SK-N-SH (cell line): ENCODE data around the gene UGT1A3. TPM values are rescaled to one million over a fixed set of nuclear protein-coding genes. Genes with fewer than 3 reads are reported as not detected.

Experiments used
- CTCF ChIA-PET: fragments of 300-600, 350-600 bp; formaldehyde crosslinking; extraction: SDS; loops from one replicate; lab custom pipeline; 2021; lab: Yijun Ruan, JAX
- POLR2A ChIA-PET: fragments of 350-600 bp; sonication (Branson Sonifier 250); formaldehyde crosslinking; extraction: SDS; loops from one replicate; lab custom pipeline; 2020; ENCODE audit warnings: antibody characterized with exemption, inconsistent platforms; lab: Yijun Ruan, JAX
- DNase-seq: peaks from one replicate; pipeline ENCODE4 v3.0.0; 2012
- H2AFZ ChIP-seq: fragments of 200-600 bp; sonication (generic); 2 replicates; pipeline ENCODE4 v1.8.1; 2016; ENCODE audit warnings: antibody characterized with exemption, mild to moderate bottlenecking, low read depth
- H3F3A ChIP-seq: fragments of 200-600 bp; sonication (generic); replicated peaks from 2 replicates; pipeline ENCODE3; 2016; ENCODE audit warnings: antibody characterized with exemption, mild to moderate bottlenecking; ENCODE audit not compliant: insufficient read depth
- H3K27ac ChIP-seq, 2 experiments: fragments of 200-500 bp in 1 of 2; fragments of 200-600 bp in 1 of 2; sonication (Bioruptor generic) in 1 of 2; sonication (generic), shearing (Covaris generic) in 1 of 2; 2 replicates each; pipeline versions ENCODE4 v1.5.1 to v1.6.1; 2014 to 2016; ENCODE audit warnings: low read depth in 2 of 2, inconsistent platforms in 1 of 2, low read length in 1 of 2, mild to moderate bottlenecking in 1 of 2, mixed read lengths in 1 of 2
- H3K27me3 ChIP-seq: fragments of 200-600 bp; sonication (generic), shearing (Covaris generic); 2 replicates; pipeline ENCODE4 v1.6.1; 2016; ENCODE audit warnings: mixed run types; ENCODE audit not compliant: insufficient read depth
- H3K36me3 ChIP-seq, 2 experiments: fragments of 200-500 bp in 1 of 2; fragments of 200-600 bp in 1 of 2; sonication (Bioruptor generic) in 1 of 2; sonication (generic) in 1 of 2; replicated peaks in 1 of 2; 2 replicates each; pipeline versions ENCODE3 to v1.5.1; 2014 to 2016; ENCODE audit warnings: low read length in 1 of 2, mild to moderate bottlenecking in 1 of 2; ENCODE audit not compliant: insufficient read depth in 2 of 2, control insufficient read depth in 1 of 2
- H3K4me1 ChIP-seq, 2 experiments: fragments of 200-500 bp in 1 of 2; fragments of 200-600 bp in 1 of 2; sonication (Bioruptor generic) in 1 of 2; sonication (generic), shearing (Covaris generic) in 1 of 2; 2 replicates each; pipeline versions ENCODE4 v1.5.1 to v1.6.1; 2014 to 2016; ENCODE audit warnings: low read depth in 1 of 2, low read length in 1 of 2, mixed run types in 1 of 2; ENCODE audit not compliant: insufficient read depth in 2 of 2, control insufficient read depth in 1 of 2
- H3K4me2 ChIP-seq: fragments of 200-600 bp; sonication (generic), shearing (Covaris generic); 2 replicates; pipeline ENCODE4 v1.6.1; 2017; ENCODE audit warnings: mixed run types
- H3K4me3 ChIP-seq, 2 experiments: fragments of 200-500 bp in 1 of 2; fragments of 200-600 bp in 1 of 2; sonication (Bioruptor generic) in 1 of 2; sonication (generic), shearing (Covaris generic) in 1 of 2; 2 replicates each; pipeline versions ENCODE4 v1.5.1 to v1.8.1; 2014 to 2016; ENCODE audit warnings: low read depth in 2 of 2, inconsistent platforms in 1 of 2, low read length in 1 of 2, mild to moderate bottlenecking in 1 of 2, mixed read lengths in 1 of 2, moderate library complexity in 1 of 2
- H3K79me2 ChIP-seq: fragments of 200-600 bp; sonication (generic); 2 replicates; pipeline ENCODE4 v1.8.1; 2017; ENCODE audit warnings: mild to moderate bottlenecking; ENCODE audit not compliant: insufficient read depth
- H3K9ac ChIP-seq: fragments of 200-600 bp; sonication (generic); 2 replicates; pipeline ENCODE4 v1.6.1; 2017; ENCODE audit warnings: mixed run types
- H3K9me2 ChIP-seq: fragments of 200-600 bp; sonication (generic); 2 replicates; pipeline ENCODE4 v1.6.1; 2017; ENCODE audit warnings: mixed run types
- H3K9me3 ChIP-seq: fragments of 200-600 bp; sonication (generic); 2 replicates; pipeline ENCODE4 v1.6.1; 2017; ENCODE audit warnings: mixed run types, mild to moderate bottlenecking, moderate library complexity
- H4K20me1 ChIP-seq: fragments of 200-600 bp; sonication (generic); 2 replicates; pipeline ENCODE4 v1.6.1; 2017; ENCODE audit warnings: mild to moderate bottlenecking, mixed run types; ENCODE audit not compliant: insufficient read depth
- EP300 ChIP-seq, 2 experiments: IDR thresholded peaks; 2 replicates each; pipeline versions ENCODE4 v1.4.0 to v1.6.1; 2012; ENCODE audit warnings: borderline replicate concordance in 1 of 2, low read depth in 1 of 2, low read length in 1 of 2
- FOSL2 ChIP-seq: IDR thresholded peaks from 2 replicates; pipeline ENCODE4 v1.4.0; 2012; ENCODE audit warnings: low read depth, mild to moderate bottlenecking, moderate library complexity, borderline replicate concordance
- MEF2A ChIP-seq: IDR thresholded peaks from 2 replicates; pipeline ENCODE4 v1.4.0; 2012; ENCODE audit warnings: low read depth, borderline replicate concordance
- MXI1 ChIP-seq: IDR thresholded peaks from 2 replicates; pipeline ENCODE4 v1.6.1; 2012; ENCODE audit warnings: mild to moderate bottlenecking, low read depth, low read length, improper control_type of control experiment
- NFIC ChIP-seq: IDR thresholded peaks from 2 replicates; pipeline ENCODE4 v1.4.0; 2012; ENCODE audit warnings: borderline replicate concordance
- NRF1 ChIP-seq: IDR thresholded peaks from 2 replicates; pipeline ENCODE4 v1.6.1; 2012; ENCODE audit warnings: low read depth, mild to moderate bottlenecking, low read length
- REST ChIP-seq: IDR thresholded peaks from 2 replicates; pipeline ENCODE4 v1.6.1; 2012; ENCODE audit warnings: mild to moderate bottlenecking, low read depth, low read length, moderate library complexity
- SMC3 ChIP-seq: IDR thresholded peaks from 2 replicates; pipeline ENCODE4 v1.6.1; 2012; ENCODE audit warnings: low read depth, low read length, improper control_type of control experiment
- YY1 ChIP-seq: IDR thresholded peaks from 2 replicates; pipeline ENCODE4 v1.4.0; 2012; ENCODE audit warnings: low read depth, mild to moderate bottlenecking
- WGBS: methylation state at CpG from one replicate; pipeline ENCODE4 v1.1.6; 2017; ENCODE audit warnings: low lambda C conversion rate; 5-methylcytosine and 5-hydroxymethylcytosine counted together
- polyA plus RNA-seq, 3 experiments: library from polyadenylated mRNA; depleted of rRNA; stranded (reverse); fragments of >200 nt; gene quantifications; 2 replicates each; pipeline ENCODE4 v1.2.3, GENCODE V29; 2012

Gene UGT1A3
- polyA plus RNA-seq, 1 of the 3 experiments (the other 2 are of a cell fraction), result not detected

GRCh38 chr2:233800208-233800607, 71.4 kb downstream of the UGT1A3 start:
- POLR2A ChIA-PET, result no interaction called here
- Histone ChIP-seq H3K4me2 (no peak overlapping the region), H3F3A (no peaks in the 10 kb centered on the region), H3K9me2 (no peaks in the 10 kb centered on the region), H3K27me3 (no peaks in the 10 kb centered on the region), H3K4me1 (no peaks in the 10 kb centered on the region), H3K79me2 (no peaks in the 10 kb centered on the region), H3K27ac (no peak overlapping the region), H2AFZ (no peak overlapping the region), H3K36me3 (no peaks in the 10 kb centered on the region), H3K9ac (no peak overlapping the region), H3K9me3 (no peaks in the 10 kb centered on the region), H3K4me3 (no peak overlapping the region), H4K20me1 (no peaks in the 10 kb centered on the region)
- no peak for DNase-seq
- CTCF ChIA-PET, result no interaction called here
- TF ChIP-seq MEF2A (no peak), FOSL2 (no peak), MXI1 (no peak), YY1 (no peak), NFIC (no peak), SMC3 (no peak)
- 46% methylated on average over 6 of the region's 7 CpGs for WGBS

DNA sequence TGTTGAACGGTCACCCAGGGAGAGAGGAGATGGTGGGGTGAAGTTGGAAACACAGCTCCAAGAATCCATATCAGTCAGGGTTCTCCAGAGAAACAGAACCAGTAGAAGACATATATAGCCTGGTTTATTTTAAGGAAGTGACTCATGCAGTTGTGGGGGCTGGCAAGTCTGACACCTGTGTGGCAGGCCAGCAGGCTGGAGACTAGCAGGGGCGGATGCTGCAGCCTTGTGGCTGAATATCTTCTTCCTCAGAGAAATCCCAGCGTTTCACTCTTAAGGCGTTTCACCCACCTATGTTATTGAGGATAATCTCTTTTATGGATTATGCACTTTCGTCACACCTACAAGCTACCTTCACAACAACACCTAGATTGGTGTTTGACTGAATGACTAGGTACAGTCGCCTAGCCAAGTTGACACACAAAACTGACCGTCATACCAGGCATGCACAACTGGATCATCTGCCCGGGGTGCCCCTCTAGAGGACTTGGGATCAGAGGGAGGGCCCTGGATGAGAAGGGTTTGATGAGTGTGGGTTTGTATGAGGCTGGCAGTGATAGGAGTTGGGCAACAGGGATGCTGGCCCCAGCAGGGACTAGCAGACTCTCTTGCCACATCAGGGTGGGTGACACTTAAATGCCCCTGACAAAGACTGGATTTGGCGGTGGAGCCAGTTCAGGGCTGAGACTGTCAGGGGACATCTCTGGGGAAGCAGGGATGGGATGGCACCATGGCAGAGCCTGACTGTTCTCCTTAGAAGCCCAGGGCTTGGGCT, 72.7 kb downstream of the UGT1A3 start:
- Histone ChIP-seq H3K9me2 (no peaks in the 10 kb centered on the region), H3K27ac (no peak overlapping the region), H3K4me2 (no peak overlapping the region), H4K20me1 (no peaks in the 10 kb centered on the region), H3K79me2 (no peaks in the 10 kb centered on the region), H3K9ac (no peak overlapping the region), H2AFZ (no peak overlapping the region), H3F3A (no peaks in the 10 kb centered on the region), H3K9me3 (no peaks in the 10 kb centered on the region; the same call in 1 of the 2 replicates), H3K4me3 (no peak overlapping the region), H3K36me3 (no peaks in the 10 kb centered on the region), H3K4me1 (no peaks in the 10 kb centered on the region), H3K27me3 (no peaks in the 10 kb centered on the region)
- ChIA-PET POLR2A (no interaction called here), CTCF (no interaction called here)
- no peak for TF ChIP-seq NRF1
- TF ChIP-seq REST, result no peak
- 0 out of 2 replicates have a peak, but pooled peaks have one; percentile 13 for TF ChIP-seq MEF2A
- no peak for TF ChIP-seq NFIC
- no peak for TF ChIP-seq EP300 (IDR thresholded peaks at IDR 0.05; ENCODE audit: borderline replicate concordance in 1 of 2, low read depth in 1 of 2, low read length in 1 of 2)
- 71% methylated on average over 6 of the region's 9 CpGs for WGBS
- no peak for DNase-seq
